Measurements from ENCODE around the gene EFTUD2. TPM values are rescaled to one million over a fixed set of nuclear protein-coding genes. Genes with fewer than 3 reads are reported as not detected.
A peak's percentile ranks its signal among the peaks of the same experiment; 100 is the strongest.

Gene EFTUD2
- total and polyA plus RNA-seq, 2 of the 4 experiments (the other 2 are of a cell fraction) = 72.5 to 126 TPM

GRCh38 chr17:44878627-44879221 is 20.5 kb downstream of the EFTUD2 start:
- Histone ChIP-seq H3K18ac (ENCODE audit: low read depth, low read length) (no peak overlapping the region), H3K4me1 (ENCODE audit: control insufficient read depth, insufficient read depth, low read length) (no peaks in the 10 kb centered on the region), H2BK120ac (ENCODE audit: low read depth, low read length) (no peak overlapping the region), H2BK15ac (ENCODE audit: low read depth, low read length) (no peak overlapping the region), H3K9me3 (ENCODE audit: control insufficient read depth, insufficient read depth, low read length) (no peaks in the 10 kb centered on the region), H2BK5ac (ENCODE audit: low read depth, low read length, poor library complexity, severe bottlenecking) (no peak overlapping the region), H3K23ac (ENCODE audit: low read depth, low read length) (no peak overlapping the region), H3K4me3 (ENCODE audit: insufficient read depth, low read depth, low read length) (no peak overlapping the region), H3K14ac (replicated peaks; ENCODE audit: low read depth, low read length) (no peak overlapping the region), H3K56ac (ENCODE audit: extremely low read depth, insufficient read depth, low read length) (no peak overlapping the region), H2BK20ac (ENCODE audit: low read depth, low read length) (no peak overlapping the region), H3K4me2 (ENCODE audit: low read depth, low read length) (no peak overlapping the region), H4K5ac (ENCODE audit: low read depth, low read length) (no peak overlapping the region), H4K91ac (ENCODE audit: insufficient read depth, low read depth, low read length) (no peak overlapping the region), H3K4ac (ENCODE audit: low read depth, low read length) (no peak overlapping the region), H2AK5ac (ENCODE audit: low read depth, low read length) (no peak overlapping the region), H3K36me3 (ENCODE audit: control insufficient read depth, insufficient read depth, low read length) (peaks cover 54% of the 10 kb centered on the region), H4K8ac (ENCODE audit: low read depth in 2 of 2, low read length in 2 of 2) (no peak overlapping the region), H2AK9ac (replicated peaks; ENCODE audit: low read depth, low read length, poor library complexity) (no peak overlapping the region), H3K79me1 (ENCODE audit: low read depth in 1 of 2, low read length in 2 of 2) (peaks cover 0 to 16% of the 10 kb centered on the region in 2 experiments; a peak in 2 of 4 replicates), H4K20me1 (ENCODE audit: insufficient read depth, low read length) (no peaks in the 10 kb centered on the region), H3K27me3 (ENCODE audit: control insufficient read depth, insufficient read depth, low read length) (no peaks in the 10 kb centered on the region), H3K27ac (ENCODE audit: insufficient read depth, low read length) (no peak overlapping the region), H2AFZ (replicated peaks; ENCODE audit: low read length, poor library complexity) (no peak overlapping the region), H3K9me1 (ENCODE audit: insufficient read depth, low read length) (no peaks in the 10 kb centered on the region), H3K9ac (ENCODE audit: low read depth, low read length) (no peak overlapping the region)
- peak; percentile 66 for TF ChIP-seq SMC3 (IDR thresholded peaks at IDR 0.05; ENCODE audit: low read depth, low read length)
- no peak for TF ChIP-seq RFX5 (IDR thresholded peaks at IDR 0.05; ENCODE audit: low read depth, low read length)
- no peak for TF ChIP-seq RCOR1 (IDR thresholded peaks at IDR 0.05; ENCODE audit: insufficient replicate concordance, low read length)
- TF ChIP-seq USF2 (IDR thresholded peaks at IDR 0.05; ENCODE audit: low read depth, low read length) = no peak
- TF ChIP-seq RAD21 (IDR thresholded peaks at IDR 0.05; ENCODE audit: low read length) = peak; percentile 51
- peak; percentile 66 for TF ChIP-seq CTCF (conservative IDR thresholded peaks at IDR 0.05; ENCODE audit: low read depth, low read length)
- POLR2A ChIA-PET (ENCODE audit: unreplicated experiment) = no interaction called here
- BruUV-seq (replicated peaks) = no TSS peak
- in situ Hi-C loops (cut with MboI; ENCODE audit: low sequenced_read_pairs) = no loop called here
- WGBS, 2 experiments (ENCODE audit: extremely low coverage in 2 of 2, insufficient read length in 1 of 2) = no CpG with 5 or more reads among the region's 6 CpGs
- ATAC-seq (ENCODE audit: low read depth) (peak; percentile 48; the same call in 1 of the 2 replicates), DNase-seq (peak; percentile 38)
- CTCF ChIA-PET = interaction anchor here (0.6 to 2.7 kb wide), 9 partner anchors 10 to 108 kb away, joined by 3 to 18 read pairs (median 4); no protein-coding TSS in a partner anchor
- intact Hi-C loops (cut with micrococcal nuclease) = loop anchor here (1.0 kb wide), 2 partner anchors 13 to 103 kb away; no protein-coding TSS in a partner anchor
- dilution Hi-C loops (cut with HindIII; ENCODE audit: low sequenced_read_pairs, unreplicated experiment) = no loop called here

Data from IMR-90 (cell line).